HepG2 (cell line): ENCODE results near the gene DNPEP. TPM values are rescaled to one million over a fixed set of nuclear protein-coding genes. Genes with fewer than 3 reads are reported as not detected.

Source experiments
- ATF4 ChIP-seq, 2 experiments: fragments of 450-650 bp in 1 of 2; sonication (generic) in 1 of 2; formaldehyde crosslinking; IDR thresholded peaks; 2 replicates each; pipeline versions ENCODE4 v1.5.0 to v1.8.0; 2020 to 2022; ENCODE audit warnings: mild to moderate bottlenecking in 1 of 2, missing genetic modification reagents in 1 of 2
- EHMT2 ChIP-seq: fragments of 200-600 bp; sonication (generic); IDR thresholded peaks from 2 replicates; pipeline ENCODE4 v1.7.0; 2017; ENCODE audit warnings: antibody characterized with exemption, low read depth, low read length, borderline replicate concordance
- FUBP1 ChIP-seq: sonication (generic); formaldehyde crosslinking; IDR thresholded peaks from 2 replicates; pipeline ENCODE4 v1.5.1; 2020; ENCODE audit warnings: missing genetic modification reagents, mild to moderate bottlenecking, borderline replicate concordance
- HDAC2 ChIP-seq: sonication (generic); formaldehyde crosslinking; IDR thresholded peaks from 2 replicates; pipeline ENCODE4 v1.4.0; 2020; ENCODE audit warnings: missing genetic modification reagents
- HMG20A ChIP-seq: IDR thresholded peaks from 2 replicates; pipeline ENCODE4 v1.6.1; 2016; ENCODE audit warnings: borderline replicate concordance
- HOXA3 ChIP-seq: sonication (generic); formaldehyde crosslinking; IDR thresholded peaks from 2 replicates; pipeline ENCODE4 v1.5.0; 2020; ENCODE audit warnings: missing genetic modification reagents
- IKZF4 ChIP-seq: sonication (generic); formaldehyde crosslinking; IDR thresholded peaks from 2 replicates; pipeline ENCODE4 v1.5.1; 2020; ENCODE audit warnings: borderline replicate concordance, mild to moderate bottlenecking, low read depth, missing genetic modification reagents; ENCODE audit errors: not compliant biosample characterization
- MTA1 ChIP-seq: sonication (generic); formaldehyde crosslinking; IDR thresholded peaks from 2 replicates; pipeline ENCODE4 v1.4.0; 2020; ENCODE audit warnings: missing genetic modification reagents, mild to moderate bottlenecking, borderline replicate concordance
- MYC ChIP-seq: sonication (generic); formaldehyde crosslinking; IDR thresholded peaks from 2 replicates; pipeline ENCODE4 v1.9.0; 2021; ENCODE audit warnings: missing genetic modification reagents, borderline replicate concordance
- NR0B2 ChIP-seq: sonication (generic); formaldehyde crosslinking; IDR thresholded peaks from 2 replicates; pipeline ENCODE4 v1.4.0; 2020; ENCODE audit warnings: mild to moderate bottlenecking, missing genetic modification reagents
- RFXANK ChIP-seq: IDR thresholded peaks from 2 replicates; pipeline ENCODE4 v1.6.1; 2016
- SMAD9 ChIP-seq: sonication (generic); formaldehyde crosslinking; IDR thresholded peaks from 2 replicates; pipeline ENCODE4 v1.5.1; 2020; ENCODE audit warnings: mild to moderate bottlenecking, missing genetic modification reagents
- ZBTB33 ChIP-seq: sonication (generic); formaldehyde crosslinking; IDR thresholded peaks from 2 replicates; pipeline ENCODE4 v1.4.0; 2020; ENCODE audit warnings: missing genetic modification reagents
- ZHX2 ChIP-seq, 2 experiments: sonication (generic) in 1 of 2; formaldehyde crosslinking in 1 of 2; IDR thresholded peaks; 2 replicates each; pipeline versions ENCODE4 v1.6.1 to v1.9.0; 2014 to 2022; ENCODE audit warnings: antibody characterized with exemption in 1 of 2, borderline replicate concordance in 1 of 2, inconsistent platforms in 1 of 2, low read depth in 1 of 2, missing genetic modification reagents in 1 of 2
- ZNF724P ChIP-seq: sonication (generic); formaldehyde crosslinking; IDR thresholded peaks from 2 replicates; pipeline ENCODE4 v1.8.0; 2022; ENCODE audit warnings: missing genetic modification reagents, borderline replicate concordance
- ZSCAN31 ChIP-seq: sonication (generic); formaldehyde crosslinking; IDR thresholded peaks from 2 replicates; pipeline ENCODE4 v1.5.0; 2020; ENCODE audit warnings: low read depth, mild to moderate bottlenecking, missing genetic modification reagents
- polyA plus RNA-seq, 8 experiments: library from polyadenylated mRNA; depleted of rRNA in 3 of 8; stranded (reverse) in 7 of 8; unstranded in 1 of 8; fragments of >200 nt; fragmentation: Illumina TruSeq in 4 of 8; extraction: Trizol in 4 of 8; gene quantifications; 2 replicates each; pipeline versions ENCODE4 v1.2.1 to v1.2.3, GENCODE V29; 2011 to 2016; ENCODE audit warnings: low read depth in 4 of 8, missing spikeins in 1 of 8, mixed read lengths in 1 of 8; ENCODE audit not compliant: insufficient read depth in 1 of 8
- total RNA-seq, 5 experiments: library from RNA; depleted of rRNA; stranded (reverse); fragments of >200 nt; fragmentation: Illumina TruSeq; extraction: Trizol; gene quantifications; 2 replicates each; pipeline ENCODE4 v1.2.3, GENCODE V29; 2016; ENCODE audit warnings: low read depth in 1 of 5

Gene DNPEP
- total and polyA plus RNA-seq, 2 of the 13 experiments (the other 11 are each of a cell fraction or from before 2014, with no cell fraction given), result 104 to 109 TPM

- TF ChIP-seq SMAD9 (CRISPR knock-in tag) (0 out of 2 replicates have a peak, but pooled peaks have one; percentile 49), HOXA3 (CRISPR knock-in tag) (peak; percentile 86), ZSCAN31 (CRISPR knock-in tag) (peak; percentile 79; the same call in 1 of the 2 replicates), IKZF4 (CRISPR knock-in tag) (peak; percentile 96), HDAC2 (CRISPR knock-in tag) (peak; percentile 79; the same call in 1 of the 2 replicates), NR0B2 (CRISPR knock-in tag) (0 out of 2 replicates have a peak, but pooled peaks have one; percentile 33), HMG20A (peak; percentile 50; the same call in 1 of the 2 replicates), ZNF724P (CRISPR knock-in tag) (peak; percentile 86; the same call in 1 of the 2 replicates), MYC (CRISPR knock-in tag) (peak; percentile 60), EHMT2 (peak; percentile 90), ATF4 (CRISPR knock-in tag; IDR thresholded peaks at IDR 0.05) (0 out of 4 replicates have a peak, but pooled peaks of 1 of the 2 experiments have one; percentile 15), FUBP1 (CRISPR knock-in tag) (no peak), RFXANK (CRISPR knock-in tag) (no peak), MTA1 (CRISPR knock-in tag) (no peak), ZHX2 (IDR thresholded peaks at IDR 0.05; ENCODE audit: low read depth) (no peak), ZHX2 (CRISPR knock-in tag; IDR thresholded peaks at IDR 0.05; ENCODE audit: borderline replicate concordance) (peak; percentile 78; the same call in 1 of the 2 replicates), ZBTB33 (CRISPR knock-in tag) (peak; percentile 87)
Observed at GRCh38 chr2:219331560-219332213, 56.0 kb downstream of the DNPEP start (continued).
